Stomach smooth muscle (tissue), 2 donors: ENCODE measurements around the gene KLHDC8B.
"Not testable (repeated sequence)": the region's sequence is repeated elsewhere in the genome, so short reads cannot be mapped to it uniquely, and the experiment has no call there.

Experiments used
- H3K27ac ChIP-seq: one replicate; pipeline ENCODE4 v1.7.0; 2013; ENCODE audit warnings: mild to moderate bottlenecking, low read length, inconsistent platforms
- H3K27me3 ChIP-seq, 2 donors: one replicate each; pipeline ENCODE4 v1.7.0; 2013; ENCODE audit warnings: low read length in 2 of 2; ENCODE audit not compliant: insufficient read depth in 2 of 2, control insufficient read depth in 1 of 2
- H3K36me3 ChIP-seq, 2 donors: one replicate each; pipeline ENCODE4 v1.7.0; 2013; ENCODE audit warnings: low read length in 2 of 2; ENCODE audit not compliant: control insufficient read depth in 2 of 2, insufficient read depth in 2 of 2
- H3K4me1 ChIP-seq: one replicate; pipeline ENCODE4 v1.7.0; 2013; ENCODE audit warnings: low read length; ENCODE audit not compliant: control insufficient read depth, insufficient read depth
- H3K4me3 ChIP-seq, 2 donors: one replicate each; pipeline ENCODE4 v1.7.0; 2013; ENCODE audit warnings: low read length in 2 of 2
- H3K9ac ChIP-seq, 2 donors: one replicate each; pipeline ENCODE4 v1.7.0; 2013; ENCODE audit warnings: low read length in 2 of 2, mild to moderate bottlenecking in 1 of 2
- H3K9me3 ChIP-seq, 2 donors: one replicate each; pipeline ENCODE4 v1.7.0; 2013; ENCODE audit warnings: low read length in 2 of 2; ENCODE audit not compliant: control insufficient read depth in 2 of 2
- donor health status: healthy.
- donor health status: Pancreatic carcinoma.

KLHDC8B gene

DNA sequence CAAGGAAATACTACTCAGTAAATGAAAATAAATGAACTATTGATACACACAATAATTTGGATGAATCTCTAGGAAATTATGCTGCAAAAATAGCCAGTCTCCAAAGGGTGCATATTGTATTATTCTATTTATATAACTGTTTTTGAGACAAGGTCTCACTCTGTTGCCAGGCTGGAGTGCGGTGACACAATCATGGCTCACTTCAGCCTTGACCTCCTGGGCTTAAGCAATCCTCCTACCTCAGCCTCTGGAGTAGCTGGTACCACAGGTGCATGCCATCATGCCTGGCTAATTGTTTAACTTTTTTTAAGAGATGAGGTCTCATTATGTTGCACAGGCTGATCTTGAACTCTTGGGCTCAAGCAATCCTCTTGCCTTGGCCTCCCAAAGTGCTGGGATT lies 12.5 kb downstream of the KLHDC8B start:
- Histone ChIP-seq H3K36me3 (peaks cover 0 to 2% of the 10 kb centered on the region in 2 donors), H3K4me1 (no peaks in the 10 kb centered on the region), H3K27me3 (no peaks in the 10 kb centered on the region), H3K4me3 (no peak overlapping the region), H3K27ac (no peak overlapping the region), H3K9me3 (no peaks in the 10 kb centered on the region), H3K9ac (no peak overlapping the region)

DNA sequence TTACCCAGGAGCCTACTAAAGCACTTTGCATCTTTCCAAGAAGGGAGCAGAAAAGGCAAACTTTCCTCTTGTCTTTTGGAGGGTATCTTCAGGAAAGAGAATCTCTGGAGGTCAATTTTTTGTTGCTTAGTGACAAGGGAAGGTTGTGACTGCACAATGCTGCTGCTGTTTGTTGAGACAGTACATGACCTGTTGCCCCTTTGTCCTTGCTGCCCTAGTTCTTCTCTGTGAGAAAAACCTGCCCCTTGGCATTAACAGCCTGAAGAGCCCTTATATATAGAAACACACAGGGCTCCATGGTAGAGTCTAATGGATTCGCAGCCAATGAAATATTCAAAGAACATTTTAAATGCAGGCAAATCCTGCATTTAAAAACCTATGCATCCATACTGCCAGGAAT lies 20.3 kb downstream of the KLHDC8B start:
- H3K27me3 ChIP-seq, result no peaks in the 10 kb centered on the region
- H3K36me3 ChIP-seq, result no peaks in the 10 kb centered on the region
- no peak overlapping the region for H3K27ac ChIP-seq
- no peak overlapping the region for H3K4me3 ChIP-seq
- H3K4me1 ChIP-seq, result no peaks in the 10 kb centered on the region
- no peaks in the 10 kb centered on the region for H3K9me3 ChIP-seq
- no peak overlapping the region for H3K9ac ChIP-seq

DNA sequence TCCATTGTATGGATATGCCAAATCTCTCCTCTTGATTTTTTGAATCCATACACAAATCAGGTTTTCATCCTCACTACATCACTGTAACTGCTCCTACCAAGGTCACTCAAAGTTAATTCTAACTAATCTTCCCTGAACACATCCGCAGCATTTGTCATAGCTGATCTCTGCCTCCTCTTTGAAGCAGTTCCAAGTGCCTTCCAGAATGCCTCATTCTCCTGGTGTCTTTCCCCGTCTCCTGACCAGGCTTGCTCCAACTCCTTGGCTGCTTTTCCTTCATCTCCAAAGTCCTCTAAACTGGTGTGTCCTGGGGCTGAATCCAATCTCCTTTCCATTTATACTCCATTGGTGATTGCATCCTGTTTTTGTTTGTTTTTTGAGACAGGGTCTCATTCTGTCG lies 26.8 kb downstream of the KLHDC8B start:
- Histone ChIP-seq H3K27ac (no peak overlapping the region), H3K27me3 (no peaks in the 10 kb centered on the region), H3K9ac (no peak overlapping the region), H3K36me3 (no peaks in the 10 kb centered on the region), H3K4me1 (peaks cover 8% of the 10 kb centered on the region), H3K4me3 (no peak overlapping the region), H3K9me3 (no peaks in the 10 kb centered on the region)

DNA sequence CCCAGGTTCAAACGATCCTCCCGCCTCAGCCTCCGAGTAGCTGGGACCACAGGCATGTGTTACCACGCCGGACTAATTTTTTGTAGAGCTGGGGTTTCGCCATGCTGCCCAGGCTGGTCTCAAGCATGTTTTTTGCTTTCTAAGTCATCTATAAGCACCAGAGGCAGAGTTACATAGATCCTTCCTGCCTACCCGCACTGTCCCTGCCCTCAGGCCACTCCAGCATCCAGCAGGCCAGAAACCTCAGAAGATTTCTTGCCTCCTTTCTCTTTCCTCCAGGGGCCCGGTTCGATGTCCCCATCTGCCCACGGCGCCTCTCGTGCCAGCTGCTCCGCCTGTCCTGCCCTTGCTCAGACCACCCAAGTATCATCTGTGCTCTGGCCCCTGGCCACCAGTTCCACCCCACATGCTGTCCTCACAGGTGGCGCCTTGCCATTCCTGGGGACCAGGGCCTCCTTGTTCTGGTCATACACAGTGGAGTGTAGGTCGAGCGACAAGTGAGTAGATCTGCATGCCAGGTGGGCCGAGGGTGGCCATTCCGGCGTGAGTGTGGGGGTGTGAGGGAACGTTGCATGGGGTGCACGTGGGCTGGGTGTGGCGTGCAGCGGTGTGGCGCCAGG lies 27.3 kb downstream of the KLHDC8B start:
- Histone ChIP-seq H3K27ac (no peak overlapping the region), H3K36me3 (no peaks in the 10 kb centered on the region), H3K9me3 (no peaks in the 10 kb centered on the region), H3K9ac (no peak overlapping the region), H3K4me3 (peak overlapping the region; percentile 32 to 72), H3K4me1 (peaks cover 8% of the 10 kb centered on the region), H3K27me3 (no peaks in the 10 kb centered on the region)

DNA sequence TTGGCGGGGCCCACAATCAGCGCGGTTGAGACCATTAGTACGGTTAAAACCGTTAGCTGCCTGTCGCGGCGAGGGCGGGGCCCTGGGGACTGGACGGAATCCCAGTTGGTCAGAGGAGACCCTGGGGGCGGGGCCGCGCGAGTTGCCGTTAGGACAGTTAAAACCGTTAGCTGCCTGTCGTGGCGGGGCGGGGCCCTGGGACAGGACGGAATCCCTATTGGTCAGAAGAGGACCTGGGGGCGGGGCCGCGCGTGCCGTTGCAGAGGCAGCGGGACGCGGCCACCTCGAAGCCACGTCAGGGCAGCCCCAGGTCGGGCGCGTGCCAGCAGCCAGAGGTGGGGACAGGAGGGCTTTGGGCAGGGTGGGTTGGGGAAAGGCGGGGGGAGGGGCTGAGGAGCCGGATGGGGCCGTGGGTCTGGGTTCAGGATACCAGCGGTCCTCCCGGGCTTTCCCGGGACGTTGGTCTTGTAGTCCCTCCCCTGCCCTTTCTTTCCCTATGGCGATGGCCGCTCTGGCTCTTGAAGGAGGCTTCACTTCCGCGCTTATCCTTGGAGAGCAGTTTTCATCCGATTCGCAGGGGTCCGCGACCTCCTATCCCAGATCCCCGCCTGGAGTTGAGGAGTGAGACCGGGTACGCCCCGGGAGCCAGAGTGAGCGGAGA lies 28.0 kb downstream of the KLHDC8B start:
- Histone ChIP-seq H3K27me3 (no peaks in the 10 kb centered on the region), H3K36me3 (no peaks in the 10 kb centered on the region), H3K4me1 (peaks cover 8% of the 10 kb centered on the region), H3K27ac (no peak overlapping the region), H3K9ac (peak overlapping the region in 1 of 2 donors; percentile 29), H3K9me3 (no peaks in the 10 kb centered on the region), H3K4me3 (peak overlapping the region; percentile 32 to 72)

DNA sequence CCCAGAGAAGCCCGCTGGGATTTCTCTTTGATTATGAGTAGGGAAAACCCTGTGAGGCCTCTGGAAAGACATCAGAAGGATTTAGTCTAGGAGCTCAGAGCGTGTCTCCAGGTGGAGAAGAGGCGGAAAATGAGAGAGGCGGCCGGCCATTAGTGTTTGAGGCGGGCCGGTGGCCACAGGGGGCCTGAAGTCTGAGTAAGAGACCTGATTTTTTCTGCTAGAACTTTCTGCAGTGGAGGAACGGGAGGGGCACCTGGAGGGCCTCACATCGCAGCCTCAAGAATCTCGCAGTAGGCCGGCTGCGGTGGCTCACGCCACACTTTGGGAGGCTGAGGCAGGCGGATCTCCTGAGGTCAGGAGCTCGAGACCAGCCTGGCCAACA lies 28.5 kb downstream of the KLHDC8B start:
- H3K9me3 ChIP-seq, result no peaks in the 10 kb centered on the region
- H3K27me3 ChIP-seq, result no peaks in the 10 kb centered on the region
- no peak overlapping the region for H3K27ac ChIP-seq
- peak overlapping the region in 1 of 2 donors; percentile 29 for H3K9ac ChIP-seq
- peaks cover 8% of the 10 kb centered on the region for H3K4me1 ChIP-seq
- H3K36me3 ChIP-seq, result no peaks in the 10 kb centered on the region
- H3K4me3 ChIP-seq, result peak overlapping the region in 1 of 2 donors; percentile 72

DNA sequence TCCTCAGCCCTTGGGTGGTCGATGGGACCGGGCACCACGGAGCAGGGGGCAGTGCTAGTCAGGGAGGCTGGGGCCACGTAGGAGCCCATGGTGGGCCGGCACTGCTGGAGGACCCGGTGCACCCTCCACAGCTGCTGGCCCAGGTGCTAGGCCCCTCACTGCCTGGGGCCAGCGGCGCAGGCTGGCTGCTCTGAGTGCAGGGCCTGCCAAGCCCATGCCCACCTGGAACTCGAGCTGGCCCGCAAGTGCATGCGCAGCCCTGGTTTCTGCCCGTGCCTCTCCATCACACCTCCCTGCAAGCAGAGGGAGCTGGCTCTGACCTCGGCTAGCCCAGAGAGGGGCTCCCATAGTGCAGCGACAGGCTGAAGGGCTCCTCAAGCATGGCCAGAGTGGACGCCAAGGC lies 42.1 kb downstream of the KLHDC8B start:
- Histone ChIP-seq H3K9ac (no peak overlapping the region), H3K4me3 (no peak overlapping the region), H3K27ac (no peak overlapping the region), H3K9me3 (no peaks in the 10 kb centered on the region), H3K27me3 (no peaks in the 10 kb centered on the region), H3K36me3 (no peaks in the 10 kb centered on the region), H3K4me1 (peaks cover 9% of the 10 kb centered on the region)

DNA sequence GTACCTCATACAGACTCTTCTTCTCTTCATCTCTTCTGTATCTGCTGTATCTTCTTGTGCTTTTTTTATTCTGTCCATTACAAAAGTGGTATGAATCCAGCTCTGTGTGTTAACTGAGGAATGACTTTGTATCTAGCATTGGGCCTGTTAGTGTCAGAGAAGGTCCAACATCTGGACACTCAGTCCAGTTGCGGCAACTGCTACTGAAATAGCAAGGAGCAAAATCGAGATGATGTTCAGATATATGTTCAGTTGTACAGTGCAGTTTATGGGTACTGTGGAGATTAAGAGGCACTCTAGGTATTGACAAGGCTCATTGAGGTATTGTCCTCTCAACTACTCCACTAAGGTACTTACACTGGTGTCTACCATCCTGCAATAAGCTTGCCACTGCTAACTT lies 42.6 kb downstream of the KLHDC8B start:
- no peak overlapping the region for H3K9ac ChIP-seq
- no peaks in the 10 kb centered on the region for H3K9me3 ChIP-seq
- H3K4me1 ChIP-seq, result peaks cover 11% of the 10 kb centered on the region
- H3K36me3 ChIP-seq, result no peaks in the 10 kb centered on the region
- H3K27ac ChIP-seq, result no peak overlapping the region
- no peak overlapping the region for H3K4me3 ChIP-seq
- no peaks in the 10 kb centered on the region for H3K27me3 ChIP-seq

DNA sequence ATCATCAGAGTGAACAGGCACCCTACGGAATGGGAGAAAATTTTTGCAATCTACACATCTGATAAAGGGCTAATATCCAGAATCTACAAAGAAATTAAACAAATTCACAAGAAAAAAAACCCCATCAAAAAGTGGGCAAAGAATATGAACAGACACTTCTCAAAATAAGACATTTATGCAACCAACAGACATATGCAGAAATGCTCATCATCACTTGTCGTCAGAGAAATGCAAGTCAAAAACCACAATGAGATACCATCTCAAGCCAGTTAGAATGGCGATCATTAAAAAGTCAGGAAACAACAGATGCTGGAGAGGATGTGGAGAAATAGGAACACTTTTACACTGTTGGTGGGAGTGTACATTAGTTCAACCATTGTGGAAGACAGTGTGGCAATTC lies 45.3 kb downstream of the KLHDC8B start:
- H3K27me3 ChIP-seq, H3K36me3 ChIP-seq, H3K9ac ChIP-seq, H3K9me3 ChIP-seq, H3K4me3 ChIP-seq, H3K27ac ChIP-seq: not testable (repeated sequence)
- peaks cover 14% of the 10 kb centered on the region for H3K4me1 ChIP-seq

DNA sequence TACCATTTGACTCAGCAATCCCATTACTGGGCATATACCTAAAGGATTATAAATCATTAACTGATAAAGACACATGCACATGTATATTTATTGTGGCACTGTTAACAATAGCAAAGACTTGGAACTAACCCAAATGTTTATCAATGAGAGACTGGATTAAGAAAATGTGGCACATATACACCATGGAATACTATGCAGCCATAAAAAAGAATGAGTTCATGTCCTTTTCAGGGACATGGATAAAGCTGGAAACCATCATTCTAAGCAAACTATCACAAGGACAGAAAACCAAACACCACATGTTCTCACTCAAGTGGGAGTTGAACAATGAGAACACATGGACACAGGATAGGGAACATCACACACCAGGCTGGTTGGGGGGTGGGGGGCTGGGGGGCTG lies 45.7 kb downstream of the KLHDC8B start:
- H3K9me3 ChIP-seq, H3K27ac ChIP-seq, H3K4me3 ChIP-seq, H3K27me3 ChIP-seq, H3K36me3 ChIP-seq, H3K9ac ChIP-seq: not testable (repeated sequence)
- peaks cover 14% of the 10 kb centered on the region for H3K4me1 ChIP-seq

DNA sequence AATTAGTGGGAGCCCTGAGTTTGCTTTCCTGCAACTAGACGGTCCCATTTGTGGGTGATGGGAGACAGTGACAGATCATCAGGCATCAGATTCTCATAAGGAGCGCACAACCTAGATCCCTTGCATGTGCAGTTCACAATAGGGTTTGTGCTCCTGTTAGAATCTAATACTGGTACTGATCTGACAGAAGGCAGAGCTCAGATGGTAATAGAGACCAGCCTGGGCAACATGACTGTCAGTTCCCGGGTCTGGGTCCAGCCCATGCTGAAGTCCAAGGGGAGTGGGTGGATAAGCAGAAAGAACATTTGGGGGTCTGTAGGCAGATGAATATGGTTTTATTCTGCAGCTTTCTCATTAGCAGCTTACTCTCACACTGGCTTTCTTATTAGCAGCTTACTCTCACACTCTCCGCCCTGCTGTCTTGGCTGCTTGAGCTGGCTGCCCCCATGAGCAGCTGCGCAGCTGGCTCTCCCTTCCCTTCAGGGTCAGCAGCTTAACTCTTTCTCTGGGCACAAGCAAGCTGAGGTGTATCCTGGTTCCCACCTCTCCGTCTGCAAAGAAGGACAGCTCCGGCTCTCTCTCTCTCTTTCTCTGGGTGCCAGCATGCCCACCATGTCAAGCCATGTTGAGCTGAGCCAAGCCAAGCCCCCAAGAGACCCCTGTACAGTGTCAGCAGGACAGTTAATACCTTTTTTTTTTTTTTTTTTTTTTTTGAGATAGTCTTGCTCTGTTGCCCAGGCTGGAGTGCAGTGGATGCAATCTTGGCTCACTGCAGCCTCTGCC lies 46.5 kb downstream of the KLHDC8B start:
- Histone ChIP-seq H3K4me1 (peaks cover 14% of the 10 kb centered on the region), H3K27me3 (no peaks in the 10 kb centered on the region), H3K9me3 (no peaks in the 10 kb centered on the region), H3K27ac (peak overlapping the region; percentile 84), H3K36me3 (no peaks in the 10 kb centered on the region), H3K9ac (peak overlapping the region; percentile 21 to 50), H3K4me3 (peak overlapping the region; percentile 31 to 44)
